ENCODE measurements around the gene TPGS2.

DNA sequence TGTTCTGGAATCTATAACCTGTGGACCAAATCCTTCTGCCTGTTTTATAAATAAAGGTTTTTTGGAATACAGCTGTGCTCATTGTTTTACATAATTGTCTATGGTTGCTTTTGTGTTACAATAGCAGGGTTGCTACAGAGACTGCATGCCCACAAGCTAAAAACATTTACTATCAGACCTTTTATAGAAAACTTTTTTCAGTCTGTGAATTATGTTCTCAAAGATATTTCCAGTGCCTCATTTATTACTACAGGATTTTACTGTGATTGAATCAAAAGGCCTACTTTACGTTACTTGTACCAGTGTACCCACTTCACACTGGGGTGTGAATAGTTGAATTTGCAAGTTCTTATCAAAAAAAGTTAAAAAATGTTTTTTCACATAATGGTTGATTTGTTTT lies 7.1 kb upstream of the TPGS2 start:
- TF ChIP-seq GATA3 (IDR thresholded peaks at IDR 0.05; ENCODE audit: low read depth, low read length) (no peak), GATA2 (IDR thresholded peaks at IDR 0.05; ENCODE audit: low read depth, low read length) (no peak)

Measured in SH-SY5Y (cell line).